ENCODE results near the gene BMPR2.

Gene BMPR2

DNA sequence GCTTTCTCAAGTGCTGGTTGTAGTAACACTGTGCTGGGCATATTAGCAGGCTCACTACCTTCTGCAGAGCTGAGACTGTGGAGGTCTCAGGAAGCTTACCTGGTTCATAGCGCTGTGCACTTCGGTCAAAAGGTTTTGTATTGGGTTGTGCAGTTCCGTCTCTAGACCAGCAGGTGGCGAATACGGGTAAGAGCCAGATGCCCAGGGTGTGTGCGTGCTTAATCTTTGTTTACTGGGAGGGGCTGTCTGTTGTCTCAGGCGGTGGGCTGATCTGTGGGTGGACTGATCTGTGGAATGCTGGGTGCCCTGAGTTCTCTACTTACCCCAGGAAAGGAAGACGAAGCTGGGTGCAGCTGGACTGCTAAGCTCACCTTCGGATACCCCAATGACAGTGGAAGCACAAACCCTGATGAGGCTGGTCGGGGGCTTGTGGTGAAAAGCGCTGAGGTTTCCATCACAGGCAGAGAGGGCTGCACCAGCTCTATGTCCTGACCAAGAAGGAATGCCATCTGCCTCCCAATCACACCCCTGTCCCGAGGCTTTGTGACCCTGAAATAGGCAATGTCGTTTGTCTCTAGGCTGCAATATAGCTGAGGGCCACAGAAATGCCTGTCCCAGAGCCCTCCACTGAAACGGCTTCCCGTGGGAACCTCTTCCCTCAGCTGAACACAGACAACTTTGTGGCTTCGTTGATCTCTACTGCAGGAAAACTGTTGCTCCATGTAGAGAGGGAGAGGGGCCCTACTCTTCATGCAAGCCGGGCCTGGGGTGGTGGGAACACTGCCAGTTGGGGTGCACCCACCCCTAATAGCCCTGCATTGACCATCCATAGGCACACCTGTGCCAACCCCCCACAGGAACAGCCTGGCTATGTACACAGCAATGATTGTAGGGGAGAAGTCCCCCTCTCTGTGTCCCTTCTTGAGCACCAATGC is 212.8 kb downstream of the BMPR2 start:
- DNase-seq (ENCODE audit: low read depth in 2 of 2, low spot score in 1 of 2), result peak; percentile 18 to 41

DNA sequence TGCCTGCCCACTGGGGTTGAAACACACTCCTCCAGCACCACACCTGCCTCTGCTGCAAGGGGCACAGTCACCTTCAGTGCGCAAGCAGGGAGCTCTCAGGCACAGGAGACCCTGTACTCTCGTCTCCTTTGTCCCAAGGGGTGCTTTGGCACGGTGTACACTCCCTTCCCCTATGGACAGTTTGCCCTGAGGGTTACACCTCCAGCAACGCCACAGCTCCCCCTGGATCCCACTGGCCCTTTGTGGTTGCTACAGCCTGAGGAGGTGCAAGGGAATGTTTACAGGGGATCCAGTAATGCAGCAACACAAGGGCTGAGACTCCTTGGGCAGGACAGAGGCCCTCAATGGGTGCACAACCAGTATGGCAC is 213.4 kb downstream of the BMPR2 start:
- DNase-seq (ENCODE audit: low read depth in 2 of 2, low spot score in 1 of 2), result no peak

DNA sequence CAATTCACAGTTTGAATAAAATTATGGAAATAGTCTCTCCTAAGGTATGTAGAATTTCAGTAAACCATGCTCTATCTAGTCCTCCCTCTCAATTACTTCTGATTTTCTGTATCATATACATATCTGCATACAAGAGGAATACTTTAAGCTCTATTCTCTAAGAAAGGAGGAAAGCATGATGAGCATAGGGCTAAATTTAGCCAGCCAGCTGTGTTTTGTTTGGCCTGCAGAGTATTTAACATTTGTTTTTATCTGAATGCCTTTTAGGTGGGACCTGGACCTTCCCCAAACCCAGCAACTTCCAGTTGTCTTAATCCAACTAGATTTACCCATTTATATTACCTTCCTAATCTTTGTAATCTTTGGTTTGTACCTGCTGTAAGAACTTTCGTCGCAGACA is 216.4 kb downstream of the BMPR2 start:
- DNase-seq (ENCODE audit: low read depth in 2 of 2, low spot score in 1 of 2), result no peak

DNA sequence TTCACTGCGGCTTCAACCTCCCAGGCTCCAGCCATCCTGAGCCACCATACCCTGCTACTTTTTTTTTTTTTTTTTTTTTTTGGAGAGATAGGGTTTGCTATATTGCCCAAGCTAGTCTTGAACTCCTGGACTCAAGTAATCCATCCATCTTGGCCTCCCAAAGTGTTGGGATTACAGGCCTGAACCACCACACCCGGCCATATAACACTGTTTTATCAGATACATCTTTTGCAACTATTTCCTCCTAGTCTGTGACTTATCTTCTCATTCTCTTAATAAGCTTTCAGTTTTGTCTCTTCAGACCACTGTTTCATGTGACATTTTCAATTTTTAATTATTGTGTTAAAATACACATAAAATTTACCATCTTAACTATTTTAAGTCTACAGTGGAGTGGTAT is 223.0 kb downstream of the BMPR2 start:
- no peak for DNase-seq (ENCODE audit: low read depth in 2 of 2, low spot score in 1 of 2)

DNA sequence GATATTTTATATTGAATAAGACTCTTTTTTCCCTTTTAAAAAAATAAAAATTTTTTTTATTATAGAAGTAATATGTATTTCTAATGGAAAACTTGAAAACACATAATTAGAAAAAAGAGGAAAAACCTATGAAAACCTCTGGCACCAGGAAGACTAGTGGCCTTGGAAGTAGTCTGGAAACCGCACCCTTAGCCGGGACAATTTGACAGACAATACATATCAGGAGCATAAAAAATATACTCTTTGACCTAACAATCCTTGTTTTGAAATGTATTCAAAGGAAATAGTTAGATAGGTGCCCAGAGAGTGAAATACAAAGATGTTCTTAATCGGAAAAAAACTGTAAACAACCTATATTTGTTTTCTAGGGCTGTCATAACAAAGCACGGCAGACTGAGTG is 223.8 kb downstream of the BMPR2 start:
- no peak for DNase-seq (ENCODE audit: low read depth in 2 of 2, low spot score in 1 of 2)

DNA sequence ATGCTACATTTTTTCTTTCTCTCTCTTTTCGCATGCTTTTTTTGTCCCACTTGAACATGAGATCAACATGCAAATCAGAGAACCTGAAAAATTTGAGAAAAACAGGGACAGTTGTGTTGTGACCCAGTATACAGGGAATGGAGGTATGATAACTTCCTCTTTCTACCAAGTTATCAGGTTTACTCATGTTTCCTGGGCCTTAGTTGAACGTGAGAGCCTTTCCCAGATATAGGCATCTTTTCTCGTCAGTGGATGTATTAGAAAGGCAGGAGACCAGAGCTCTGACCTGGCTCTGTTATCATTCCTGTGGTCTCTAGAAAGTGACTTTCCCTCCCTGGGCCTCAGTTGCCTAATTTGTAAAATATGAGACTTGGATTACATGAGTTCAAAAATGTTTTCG is 228.6 kb downstream of the BMPR2 start:
- DNase-seq (ENCODE audit: low read depth in 2 of 2, low spot score in 1 of 2), result no peak

DNA sequence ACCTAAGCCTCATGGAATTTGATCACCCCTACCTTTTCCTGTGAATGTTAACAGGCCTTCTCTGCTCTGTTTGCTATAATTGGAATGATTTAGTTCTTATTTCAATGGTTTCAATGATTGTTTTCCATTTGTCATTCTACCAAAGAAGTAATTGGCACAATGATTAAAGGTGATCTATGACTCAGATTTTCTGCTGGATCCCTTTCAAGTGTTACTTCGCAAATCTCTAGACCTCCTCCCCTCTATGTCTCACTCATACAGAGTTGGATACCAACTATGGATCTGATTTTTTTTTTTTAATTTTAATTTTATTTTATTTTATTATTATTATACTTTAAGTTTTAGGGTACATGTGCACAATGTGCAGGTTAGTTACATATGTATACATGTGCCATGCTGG is 229.0 kb downstream of the BMPR2 start:
- no peak for DNase-seq (ENCODE audit: low read depth in 2 of 2, low spot score in 1 of 2)

DNA sequence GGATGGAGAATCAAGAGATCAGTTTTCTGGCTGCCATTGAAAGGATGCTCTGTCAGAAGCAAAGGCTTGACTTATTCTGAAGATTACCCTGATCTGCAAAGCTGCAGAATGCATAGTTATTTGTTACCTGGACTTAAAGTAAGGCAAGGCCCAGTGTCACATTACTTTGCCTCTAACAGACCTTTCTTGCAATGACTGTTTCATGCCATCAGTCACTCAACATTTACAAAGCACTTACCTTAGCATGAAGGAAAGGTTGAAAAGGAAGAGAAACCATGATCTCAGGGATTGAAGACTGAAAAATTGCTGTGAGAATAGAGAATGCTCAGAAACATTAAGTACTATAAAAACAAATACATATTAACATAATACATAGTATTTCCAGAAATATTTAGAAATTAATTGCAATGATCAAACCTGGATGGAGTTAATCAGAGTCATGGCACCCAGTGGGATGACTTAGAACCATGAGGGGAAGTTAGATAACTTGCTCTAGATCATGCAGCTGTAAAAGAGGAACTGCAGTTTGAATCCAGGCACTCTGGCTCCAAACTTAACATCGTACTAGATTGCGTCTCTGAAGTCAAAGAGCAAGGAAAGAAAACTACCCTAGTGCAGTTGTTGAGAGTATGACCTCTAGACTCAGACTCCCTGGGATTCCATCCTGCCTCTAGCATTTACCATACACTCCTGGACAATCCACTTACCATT is 232.2 kb downstream of the BMPR2 start:
- no peak for DNase-seq (ENCODE audit: low read depth in 2 of 2, low spot score in 1 of 2)

DNA sequence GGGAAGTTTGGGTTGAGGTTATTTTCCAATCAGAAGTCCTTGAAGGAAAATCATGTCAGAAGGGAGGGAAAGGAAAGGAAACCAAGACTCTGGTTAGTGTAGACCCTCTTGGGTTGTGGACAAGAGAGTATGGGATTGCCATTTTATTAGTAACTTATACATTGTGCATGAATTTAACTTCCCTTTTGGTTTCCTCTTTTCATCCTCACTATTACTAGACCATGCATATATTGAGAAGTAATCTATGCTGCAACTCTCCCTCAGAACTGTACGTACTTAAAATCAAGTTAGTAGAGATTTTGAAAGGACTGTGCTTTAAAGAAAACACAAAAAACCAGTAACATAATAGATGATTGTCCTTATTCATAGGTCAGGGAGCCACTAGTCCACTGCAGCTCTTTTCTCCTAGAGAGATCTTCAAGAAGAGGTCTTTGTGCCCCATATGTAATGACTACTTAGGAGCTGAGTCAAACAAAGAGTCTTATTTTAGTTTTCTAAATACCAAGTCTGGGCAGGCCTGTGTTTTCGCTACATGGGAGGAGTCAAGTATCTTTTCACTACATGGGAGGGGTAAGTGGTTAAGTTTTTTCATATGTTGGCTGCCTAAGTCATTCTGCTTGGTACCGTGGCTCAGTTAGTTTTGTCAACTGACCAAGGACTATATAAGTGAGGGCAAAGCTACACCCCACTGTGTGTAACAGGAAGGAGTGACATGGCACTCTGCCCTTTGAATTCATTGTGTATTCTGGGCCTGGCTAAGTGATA is 233.4 kb downstream of the BMPR2 start:
- DNase-seq (ENCODE audit: low read depth in 2 of 2, low spot score in 1 of 2), result no peak

DNA sequence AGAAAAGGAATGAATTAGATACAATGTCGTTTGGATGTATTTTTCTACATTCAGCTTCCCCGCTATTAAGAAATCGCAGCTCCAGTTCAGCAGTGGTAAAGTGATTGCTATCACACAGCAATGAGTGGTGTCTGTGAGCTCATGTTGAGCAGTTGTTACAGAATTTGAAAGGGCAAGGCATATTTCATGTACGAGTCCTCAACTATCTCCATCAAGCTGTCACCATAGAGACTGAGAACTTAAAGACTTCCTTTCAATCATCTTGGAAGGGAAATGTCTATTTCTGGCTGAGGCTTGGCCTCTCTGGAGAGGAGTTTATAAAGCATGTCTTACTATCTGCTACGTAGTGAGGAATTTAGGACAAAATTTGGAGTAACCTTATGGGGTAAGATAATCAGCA is 234.3 kb downstream of the BMPR2 start:
- no peak for DNase-seq (ENCODE audit: low read depth in 2 of 2, low spot score in 1 of 2)

DNA sequence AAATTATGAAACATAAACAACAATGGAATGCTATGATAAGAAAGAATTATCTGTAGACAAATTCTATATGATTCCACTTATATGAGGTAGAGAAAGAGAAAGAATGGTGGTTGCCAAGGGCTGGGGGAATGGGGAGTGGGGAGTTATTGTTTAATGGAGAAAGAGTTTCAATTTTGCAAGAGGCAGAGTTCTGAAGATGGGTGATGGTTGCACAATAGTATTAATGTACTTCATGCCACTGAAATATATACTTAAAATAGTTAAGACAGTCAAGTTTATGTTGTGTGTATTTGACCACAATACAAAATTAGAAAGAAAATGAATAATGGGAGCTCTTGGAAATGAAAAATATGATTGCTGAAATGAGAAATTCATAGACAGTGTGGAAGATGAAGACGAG is 236.0 kb downstream of the BMPR2 start:
- no peak for DNase-seq (ENCODE audit: low read depth in 2 of 2, low spot score in 1 of 2)

DNA sequence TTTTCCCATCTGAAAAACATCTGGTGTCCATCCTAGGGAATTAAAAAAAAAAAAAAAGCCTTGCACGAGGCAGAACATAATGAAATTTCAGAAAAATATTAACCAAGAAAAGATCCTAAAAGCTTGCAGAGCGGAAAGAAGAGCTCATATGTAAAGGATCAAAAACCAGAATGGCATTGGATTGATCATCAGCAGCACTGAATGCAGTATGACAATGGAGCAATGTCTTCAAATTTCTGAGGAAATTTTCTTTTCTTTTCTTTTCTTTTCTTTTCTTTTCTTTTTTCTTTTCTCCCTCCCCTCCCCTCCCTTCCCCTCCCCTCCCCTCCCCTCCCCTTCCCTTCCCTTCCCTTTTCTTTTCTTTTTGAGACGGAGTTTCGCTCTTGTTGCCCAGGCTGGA is 237.4 kb downstream of the BMPR2 start:
- DNase-seq (ENCODE audit: low read depth in 2 of 2, low spot score in 1 of 2), result no peak
